ENCODE data around the gene TMEM247.

Gene TMEM247

DNA sequence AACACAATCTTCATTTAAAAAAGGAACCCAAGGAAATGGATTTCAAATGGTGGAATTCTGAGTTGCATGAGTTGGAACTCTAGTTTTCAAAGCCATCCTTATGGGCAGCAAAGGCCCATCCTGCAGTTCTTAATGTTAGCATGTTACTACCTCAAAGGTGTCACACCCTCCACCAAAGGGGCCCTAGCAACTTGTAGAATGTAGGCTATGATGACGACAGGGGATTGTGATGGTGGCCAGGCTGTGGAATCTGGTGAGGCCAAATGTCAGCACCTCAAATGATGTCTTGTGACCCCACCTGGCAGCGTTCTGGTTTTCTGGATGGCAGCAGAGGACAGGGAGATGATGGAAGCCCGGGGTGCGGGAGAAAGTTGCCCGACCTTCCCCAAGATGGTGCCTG, at the start of gene TMEM247:
Gene TMEM247 (plus strand): TSS at position 301 of the 400 bp plus-strand sequence.
- no peak for DNase-seq

DNA sequence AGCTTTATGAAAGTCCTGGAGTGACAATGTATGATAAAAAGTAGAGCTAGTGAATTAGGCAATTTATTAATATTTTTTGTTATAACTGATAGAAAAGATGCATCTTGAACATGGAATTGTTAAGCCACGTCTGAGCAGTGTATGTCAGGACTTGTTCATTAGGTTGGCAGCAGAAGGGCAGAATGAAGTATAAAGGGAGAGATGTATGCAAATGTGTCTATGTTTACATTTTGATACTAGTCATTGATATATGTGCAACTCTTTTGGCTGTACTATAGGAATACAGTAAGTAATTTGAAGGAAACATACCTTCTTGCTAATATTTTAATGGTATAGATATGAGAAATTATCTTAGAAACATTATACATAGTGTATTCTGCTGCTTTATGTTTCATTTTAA, 49.0 kb upstream of the TMEM247 start:
- no peak for DNase-seq

GRCh38 chr2:46430992-46431391, 48.4 kb upstream of the TMEM247 start:
- no peak for DNase-seq

- DNase-seq: no peak
Observed at GRCh38 chr2:46431481-46432235, 47.7 kb upstream of the TMEM247 start.

GRCh38 chr2:46434851-46435273, 44.5 kb upstream of the TMEM247 start:
- DNase-seq: no peak

DNA sequence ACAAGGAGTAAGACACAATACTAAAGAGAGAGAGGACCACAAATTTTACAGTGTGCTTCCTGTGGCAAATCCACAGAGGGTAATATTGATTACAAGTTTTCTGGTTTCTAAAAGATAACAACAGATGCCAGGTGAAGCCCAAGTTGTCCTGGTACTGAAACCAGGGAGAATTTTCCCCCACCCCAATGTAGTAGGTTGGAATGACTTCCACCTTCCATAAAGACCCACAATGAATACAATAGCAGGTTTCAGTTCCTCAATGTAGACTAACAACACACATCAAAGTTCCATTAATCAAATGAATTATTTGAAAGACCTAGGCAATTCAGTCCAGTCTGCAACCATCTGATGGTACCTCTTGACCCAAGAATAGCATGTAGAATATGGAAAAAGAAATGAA, 44.0 kb upstream of the TMEM247 start:
- DNase-seq: no peak

DNA sequence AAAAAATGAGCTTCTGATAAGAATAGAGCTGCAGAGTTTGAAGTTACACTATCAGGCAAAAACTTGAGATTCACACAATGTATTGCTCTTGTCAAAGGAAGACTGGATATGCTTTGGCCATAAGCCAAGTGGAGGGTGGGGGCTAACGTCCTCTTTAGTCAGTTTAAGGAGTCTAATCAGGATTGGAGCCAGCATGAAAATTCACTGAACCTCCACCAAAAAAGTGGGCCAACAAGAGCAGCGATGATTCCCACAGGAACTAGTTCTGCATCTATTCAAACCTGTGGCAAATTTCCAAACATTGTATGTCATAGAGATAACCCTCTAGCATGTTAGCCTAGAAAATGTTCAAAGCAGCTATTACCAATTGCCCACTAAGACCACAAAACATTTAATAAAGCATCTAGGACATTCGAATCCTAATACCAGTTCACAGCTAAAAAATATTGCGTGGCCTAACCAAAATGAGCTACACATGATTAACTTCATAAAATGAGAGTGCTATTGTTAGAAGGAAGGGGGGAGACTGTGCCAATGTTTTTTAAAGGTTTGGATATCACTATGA, 43.5 kb upstream of the TMEM247 start:
- DNase-seq: no peak

DNA sequence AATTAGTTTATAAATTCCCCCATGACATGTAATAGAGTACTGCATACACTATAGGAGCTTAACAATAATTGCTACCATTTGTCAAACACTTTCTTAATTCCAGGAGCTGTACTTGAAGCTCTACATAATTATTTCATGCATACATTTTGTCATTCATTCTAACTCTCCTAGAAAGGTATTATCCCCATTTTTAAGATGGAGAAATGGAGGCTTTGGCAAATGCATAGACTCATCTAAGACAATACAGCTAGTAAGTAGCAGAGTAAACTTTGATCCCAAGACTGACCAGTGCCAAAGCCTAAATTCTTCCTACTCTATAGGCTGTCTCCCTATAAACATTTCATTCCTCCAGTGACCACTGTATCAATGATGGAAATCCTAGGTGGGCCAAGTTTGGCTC, 42.6 kb upstream of the TMEM247 start:
- DNase-seq: no peak

DNA sequence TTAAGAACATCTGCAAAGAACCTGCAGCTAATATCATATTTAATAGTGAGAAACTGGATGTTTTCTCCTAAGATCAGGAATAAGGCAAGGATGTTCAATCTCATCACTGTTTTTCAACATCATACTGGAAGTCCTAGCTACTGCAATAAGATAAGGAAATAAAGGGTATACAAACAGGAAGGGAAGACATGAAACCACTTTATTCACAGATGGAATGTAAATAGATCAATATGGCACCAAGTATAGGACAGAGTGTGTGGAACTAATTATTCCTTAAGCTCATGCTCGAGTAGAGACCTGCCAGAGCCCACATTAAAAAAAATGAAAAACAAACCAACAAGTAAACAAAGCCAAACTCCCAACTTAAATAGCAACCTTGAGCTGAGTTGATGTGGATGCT, 41.3 kb upstream of the TMEM247 start:
- no peak for DNase-seq

DNA sequence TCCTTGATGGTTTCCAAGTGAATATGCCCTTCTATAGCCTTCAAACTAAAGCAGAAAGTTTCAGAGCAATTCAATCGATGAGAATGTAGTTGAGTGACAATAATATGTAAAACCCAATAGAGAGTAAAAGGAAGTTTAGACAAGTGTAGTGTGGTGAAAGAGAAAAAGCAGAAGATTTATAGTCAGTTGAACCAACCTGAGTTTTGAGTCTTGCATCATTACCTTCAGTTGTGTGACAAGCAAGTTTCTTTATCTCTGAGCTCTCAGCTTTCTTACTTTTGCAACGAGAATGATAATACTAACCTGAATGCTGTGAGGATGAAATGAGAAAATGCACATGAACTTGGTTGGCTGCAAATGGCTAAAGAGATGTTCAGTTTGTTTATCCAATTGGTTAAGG, 40.6 kb upstream of the TMEM247 start:
- no peak for DNase-seq

GRCh38 chr2:46439582-46439981, 39.8 kb upstream of the TMEM247 start:
- no peak for DNase-seq

- DNase-seq: no peak
Observed at GRCh38 chr2:46441838-46442712, 37.3 kb upstream of the TMEM247 start.

DNA sequence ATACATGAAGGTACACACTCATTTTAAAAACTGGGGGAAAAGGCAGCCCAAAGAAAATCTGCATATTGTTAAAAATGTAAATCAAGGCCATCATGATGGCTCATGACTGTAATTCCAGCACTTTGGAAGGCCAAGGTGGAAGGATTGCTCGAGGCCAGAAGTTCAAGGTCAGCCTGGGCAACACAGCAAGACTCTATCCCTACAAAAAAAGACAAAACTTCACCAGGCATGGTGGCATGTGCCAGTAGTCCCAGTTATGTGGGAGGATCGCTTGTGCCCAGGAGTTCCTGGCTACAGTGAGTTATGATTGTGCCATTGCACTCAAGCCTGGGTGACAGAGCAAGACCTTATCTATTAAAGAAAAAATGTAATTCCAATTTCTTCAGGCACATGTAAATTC, 34.6 kb upstream of the TMEM247 start:
- no peak for DNase-seq

DNA sequence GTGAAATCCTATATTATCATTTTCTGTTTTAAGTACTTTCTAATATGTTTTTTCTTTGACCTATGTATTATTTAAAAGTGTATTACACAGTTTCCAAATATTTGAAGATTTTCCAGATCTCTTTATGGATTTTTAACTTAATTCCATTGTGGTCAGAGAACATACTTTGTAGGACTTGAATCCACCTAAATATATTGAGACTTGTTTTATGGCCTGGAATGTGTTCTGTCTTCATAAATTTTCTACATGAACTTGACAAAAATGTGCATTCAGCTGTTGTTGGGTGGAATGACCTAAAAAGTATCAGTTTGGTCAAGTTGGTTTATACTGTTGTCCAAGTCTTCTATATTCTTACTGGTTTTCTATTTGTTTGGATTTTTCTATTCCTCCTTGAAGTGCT, 33.8 kb upstream of the TMEM247 start:
- DNase-seq: no peak

GRCh38 chr2:46446871-46447568, 32.3 kb upstream of the TMEM247 start:
- no peak for DNase-seq

- no peak for DNase-seq
Observed at GRCh38 chr2:46447649-46448048, 31.7 kb upstream of the TMEM247 start.

DNA sequence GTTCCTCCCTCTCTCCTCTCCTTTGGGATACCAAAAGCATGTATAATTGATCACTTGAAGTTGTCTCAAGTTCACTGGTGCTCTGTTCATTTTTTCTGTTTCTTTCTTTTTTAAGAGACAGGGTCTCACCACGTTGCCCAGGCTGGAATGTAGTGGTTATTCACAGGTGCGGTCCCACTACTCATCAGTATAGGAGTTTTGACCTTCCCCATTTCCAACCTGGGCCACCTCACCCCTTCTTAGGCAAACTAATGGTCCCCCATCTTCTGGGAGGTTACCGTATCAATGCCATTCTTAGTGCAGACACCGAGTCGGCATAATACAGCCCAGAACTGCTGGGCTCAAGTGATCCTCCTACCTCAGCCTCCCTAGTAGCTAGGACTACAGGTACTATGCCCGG, 31.3 kb upstream of the TMEM247 start:
- no peak for DNase-seq

GRCh38 chr2:46448641-46449040, 30.7 kb upstream of the TMEM247 start:
- no peak for DNase-seq

DNA sequence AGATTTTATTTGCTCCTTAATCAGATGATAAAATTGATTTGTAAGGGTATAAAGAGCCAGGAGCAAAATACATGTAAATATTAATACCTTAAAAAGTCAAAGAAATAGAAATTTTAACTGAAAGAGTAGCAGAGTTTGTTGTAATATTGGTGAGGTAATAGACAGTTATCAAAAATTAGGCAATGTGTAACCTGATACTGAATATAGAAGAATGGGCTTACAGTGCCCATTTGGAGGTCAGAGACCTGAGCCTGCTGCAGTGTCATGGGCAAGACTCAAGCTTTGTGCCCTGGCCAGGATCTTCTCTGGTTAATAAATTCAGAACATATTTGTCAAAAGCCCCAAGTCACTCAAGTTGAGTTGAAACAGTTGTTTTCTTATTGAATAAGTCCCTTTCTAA, 29.7 kb upstream of the TMEM247 start:
- DNase-seq: no peak

DNA sequence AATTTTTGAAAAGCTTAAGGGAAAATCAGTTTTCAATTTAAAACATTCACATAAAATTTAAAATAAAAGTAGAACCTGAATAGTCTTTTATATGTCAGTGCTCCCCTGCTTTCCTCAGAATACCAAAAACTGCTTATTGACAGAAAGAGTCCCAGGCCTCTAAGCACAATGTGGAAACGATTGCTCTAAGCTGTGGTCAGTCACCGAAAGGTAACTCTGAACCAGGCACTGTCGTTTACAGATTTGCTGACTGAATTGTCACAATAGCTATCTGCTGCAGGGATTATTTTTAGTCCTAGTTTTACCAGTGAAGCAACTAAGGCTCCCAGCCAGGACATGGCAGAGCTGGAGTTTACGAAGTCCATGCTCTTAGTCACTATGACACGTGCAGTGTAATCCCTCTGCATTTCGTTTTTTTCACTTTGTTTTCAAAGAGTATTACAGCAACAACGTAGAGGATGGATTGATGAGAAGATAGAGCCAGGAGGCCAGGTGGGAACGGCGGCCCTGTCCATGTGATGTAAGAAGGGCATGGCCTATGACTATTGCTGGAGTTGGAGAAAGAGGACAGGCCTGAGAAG, 28.1 kb upstream of the TMEM247 start:
- no peak for DNase-seq

- DNase-seq: no peak
Observed at GRCh38 chr2:46456789-46457188, 22.6 kb upstream of the TMEM247 start.

DNA sequence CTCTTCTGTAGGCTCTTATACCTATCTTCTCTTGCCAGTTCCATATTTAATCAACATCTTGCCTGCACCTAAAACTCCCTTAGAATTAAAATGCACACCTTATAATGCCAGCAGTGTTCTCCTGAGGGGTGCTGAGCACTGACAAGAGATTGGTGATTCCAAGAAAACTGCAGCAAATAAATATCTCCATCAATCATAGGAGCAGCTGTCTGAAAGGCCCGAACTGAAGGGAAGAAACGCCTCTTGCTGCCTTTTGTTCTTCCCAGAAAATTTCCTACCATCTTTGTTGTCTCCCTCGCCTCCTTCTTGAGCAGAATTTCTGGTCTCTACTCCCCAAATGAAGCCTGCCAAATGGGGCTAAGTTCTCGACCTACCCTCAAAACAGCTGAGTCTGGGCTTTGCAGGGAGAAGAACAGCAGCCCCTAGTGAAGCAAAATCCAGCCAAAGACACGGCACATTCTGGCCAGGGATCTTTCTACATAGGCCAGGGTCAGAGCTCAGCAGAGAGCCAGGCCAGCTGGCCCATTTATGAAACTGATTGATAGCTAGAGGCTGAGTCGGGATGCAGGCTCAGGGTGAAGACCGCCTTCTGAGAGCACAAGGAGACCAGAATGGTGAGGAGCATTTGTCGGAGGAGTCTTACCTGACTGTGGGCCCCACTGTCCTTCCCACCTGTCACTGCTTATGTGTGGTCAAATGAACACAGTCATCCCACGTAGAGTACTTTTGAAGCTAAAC, 20.4 kb upstream of the TMEM247 start:
- no peak for DNase-seq

All from cortex of kidney (tissue), 1 donor.